ENCODE results near the gene IL13RA2. TPM values are rescaled to one million over a fixed set of nuclear protein-coding genes. Genes with fewer than 3 reads are reported as not detected.

Gene IL13RA2
- total and polyA plus RNA-seq, 2 donors (not counting 3 experiments of a cell fraction or from before 2014, with no cell fraction given) = not detected

GRCh38 chrX:114970806-114971205 is 46.6 kb downstream of the IL13RA2 start:
- Histone ChIP-seq H3K4me1 (ENCODE audit: control insufficient read depth, extremely low read depth, insufficient read depth, low read length) (no peaks in the 10 kb centered on the region), H4K20me1 (replicated peaks; ENCODE audit: control insufficient read depth, extremely low read depth, insufficient read depth, low read length) (no peaks in the 10 kb centered on the region), H3K36me3 (ENCODE audit: control insufficient read depth in 2 of 2, extremely low read depth in 1 of 2, insufficient read depth in 2 of 2, low read length in 2 of 2) (no peaks in the 10 kb centered on the region), H3K4me2 (ENCODE audit: insufficient read depth, low read length) (no peak overlapping the region), H2AFZ (ENCODE audit: low read depth, low read length) (no peak overlapping the region), H3K9ac (replicated peaks; ENCODE audit: extremely low read depth, insufficient read depth, low read length) (no peak overlapping the region), H3K27me3 (ENCODE audit: control insufficient read depth in 2 of 2, insufficient read depth in 2 of 2, low read length in 2 of 2) (no peaks in the 10 kb centered on the region), H3K9me1 (replicated peaks; ENCODE audit: control insufficient read depth, extremely low read depth, insufficient read depth, low read length) (no peaks in the 10 kb centered on the region), H3K4me3 (replicated peaks in 1 of 3; ENCODE audit: insufficient read depth in 1 of 3, low read depth in 1 of 3, low read length in 3 of 3) (no peak overlapping the region), H3K9me3 (replicated peaks; ENCODE audit: control insufficient read depth, insufficient read depth, low read length) (no peaks in the 10 kb centered on the region), H3K79me2 (ENCODE audit: control insufficient read depth, insufficient read depth, low read length) (no peaks in the 10 kb centered on the region), H3K27ac (ENCODE audit: insufficient read depth, low read depth, low read length) (no peak overlapping the region)
- BruUV-seq (replicated peaks) = no TSS peak
- FAIRE-seq (no peak), DNase-seq (ENCODE audit: low read depth, low spot score) (no peak)
- CTCF ChIA-PET = interaction anchor here (0.6 to 1.3 kb wide), 2 partner anchors 11 to 122 kb away, joined by 3 to 4 read pairs; no protein-coding TSS in a partner anchor
- intact Hi-C loops (cut with micrococcal nuclease) (no loop called here), dilution Hi-C loops (cut with MboI; ENCODE audit: extremely low pct_ligation_motif_present, low sequenced_read_pairs) (no loop called here)
- TF ChIP-seq POLR2A (IDR thresholded peaks at IDR 0.05; ENCODE audit: low read depth, low read length) (no peak), GATA2 (IDR thresholded peaks at IDR 0.05; ENCODE audit: insufficient read depth, insufficient read length, low read depth, low read length) (no peak), CTCF (IDR thresholded peaks at IDR 0.05; ENCODE audit: extremely low read depth in 1 of 2, insufficient read depth in 1 of 2, low read depth in 1 of 2, low read length in 2 of 2) (no peak), MYC (IDR thresholded peaks at IDR 0.05; ENCODE audit: low read depth, low read length) (no peak), FOS (IDR thresholded peaks at IDR 0.05; ENCODE audit: borderline replicate concordance, insufficient read depth, low read length) (no peak), MAX (IDR thresholded peaks at IDR 0.05; ENCODE audit: insufficient read depth, insufficient read length) (no peak), JUN (IDR thresholded peaks at IDR 0.05; ENCODE audit: borderline replicate concordance, insufficient read depth, insufficient read length, low read depth) (no peak), POLR2AphosphoS5 (IDR thresholded peaks at IDR 0.05; ENCODE audit: insufficient read depth, low read depth, low read length) (no peak), EZH2 (IDR thresholded peaks at IDR 0.05; ENCODE audit: borderline replicate concordance, low read depth, low read length, severe bottlenecking) (no peak)
- POLR2A ChIA-PET = no interaction called here

Data from endothelial cell of umbilical vein (primary cell).